HuH-7.5 (cell line): ENCODE measurements around the gene MAOA.
A peak's percentile ranks its signal among the peaks of the same experiment; 100 is the strongest.
"Not testable (repeated sequence)": the region's sequence is repeated elsewhere in the genome, so short reads cannot be mapped to it uniquely, and the experiment has no call there.

Source experiments
- DNase-seq: peaks from one replicate; pipeline ENCODE4 v3.0.0; 2011; ENCODE audit warnings: low spot score

MAOA gene

DNA sequence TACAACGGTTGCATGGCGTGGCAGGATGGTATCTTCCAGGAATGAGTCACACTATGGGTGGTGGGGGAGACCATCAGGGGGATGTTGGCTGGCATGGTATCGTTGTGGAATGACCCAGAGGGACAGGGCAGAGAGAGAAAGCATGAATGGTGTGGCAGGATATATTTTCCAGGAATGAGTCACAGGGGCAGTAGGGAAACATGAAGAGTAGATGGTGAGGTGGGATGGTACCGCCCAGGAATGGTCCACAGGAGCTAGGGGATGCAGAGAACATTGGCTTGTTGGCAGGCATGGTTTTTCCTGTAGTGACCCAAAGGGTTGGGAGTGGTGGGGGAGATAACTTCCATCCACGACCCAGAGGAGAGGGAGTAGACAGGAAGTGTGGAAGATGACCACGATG lies 62.4 kb downstream of the MAOA start:
- DNase-seq = peak; percentile 2

GRCh38 chrX:43718956-43719355 lies 62.9 kb downstream of the MAOA start:
- DNase-seq = no peak

- no peak for DNase-seq
Measured at GRCh38 chrX:43720082-43720481, 64.0 kb downstream of the MAOA start.

GRCh38 chrX:43720961-43721360 lies 64.9 kb downstream of the MAOA start:
- DNase-seq = no peak

- DNase-seq = not testable (repeated sequence)
Measured at GRCh38 chrX:43725227-43725626, 69.1 kb downstream of the MAOA start.

GRCh38 chrX:43727254-43727653 lies 71.2 kb downstream of the MAOA start:
- DNase-seq = not testable (repeated sequence)

DNA sequence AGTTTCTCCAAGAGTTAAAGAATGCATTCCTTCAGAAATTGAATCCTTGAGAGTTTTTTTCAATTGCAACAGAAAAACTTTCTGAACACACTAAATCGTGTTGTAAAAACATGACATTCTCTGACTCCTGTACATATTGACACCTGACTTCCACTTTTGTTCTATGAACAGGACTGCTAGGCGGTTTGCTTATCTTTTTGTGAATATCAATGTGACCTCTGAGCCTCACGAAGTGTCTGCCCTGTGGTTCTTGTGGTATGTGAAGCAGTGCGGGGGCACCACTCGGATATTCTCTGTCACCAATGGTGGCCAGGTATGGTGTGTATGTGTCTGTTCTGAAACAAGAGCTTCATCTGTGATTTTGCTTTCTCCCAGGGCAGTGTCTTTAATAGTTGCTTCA lies 71.9 kb downstream of the MAOA start:
- no peak for DNase-seq

GRCh38 chrX:43728966-43729365 lies 72.9 kb downstream of the MAOA start:
- DNase-seq = no peak

DNA sequence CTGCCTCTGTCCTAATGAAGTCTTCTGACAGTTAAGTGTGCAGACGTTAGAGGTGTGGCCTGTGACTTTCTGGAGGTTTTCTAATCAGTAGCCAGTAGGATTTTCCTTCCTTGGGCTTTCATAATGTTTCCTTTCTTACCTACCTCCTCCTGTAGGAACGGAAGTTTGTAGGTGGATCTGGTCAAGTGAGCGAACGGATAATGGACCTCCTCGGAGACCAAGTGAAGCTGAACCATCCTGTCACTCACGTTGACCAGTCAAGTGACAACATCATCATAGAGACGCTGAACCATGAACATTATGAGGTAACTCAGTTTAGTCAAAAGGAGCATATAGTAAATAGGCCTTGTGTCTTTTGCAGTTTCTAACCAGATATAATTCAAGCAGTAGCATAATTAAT lies 75.0 kb downstream of the MAOA start:
- DNase-seq = no peak

DNA sequence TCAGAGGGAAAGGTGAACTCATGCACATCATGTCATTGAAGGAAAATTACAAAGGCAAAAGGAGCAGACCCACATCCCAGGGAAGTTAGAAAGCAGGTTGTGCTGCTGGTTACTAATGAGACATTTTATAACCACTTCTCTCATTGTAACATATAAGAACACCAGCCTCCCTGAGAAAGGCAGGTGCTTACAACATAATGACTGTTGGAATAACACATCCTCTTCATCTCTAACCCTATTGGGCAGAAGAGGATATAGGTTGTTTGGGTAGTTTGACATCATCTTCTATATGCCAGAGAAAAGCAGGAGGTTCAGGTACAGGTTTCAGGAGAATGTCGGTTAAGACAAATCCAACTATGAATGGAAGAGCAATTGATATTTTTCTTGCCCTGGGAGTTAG lies 77.6 kb downstream of the MAOA start:
- no peak for DNase-seq

GRCh38 chrX:43734444-43734843 lies 78.3 kb downstream of the MAOA start:
- DNase-seq = no peak

DNA sequence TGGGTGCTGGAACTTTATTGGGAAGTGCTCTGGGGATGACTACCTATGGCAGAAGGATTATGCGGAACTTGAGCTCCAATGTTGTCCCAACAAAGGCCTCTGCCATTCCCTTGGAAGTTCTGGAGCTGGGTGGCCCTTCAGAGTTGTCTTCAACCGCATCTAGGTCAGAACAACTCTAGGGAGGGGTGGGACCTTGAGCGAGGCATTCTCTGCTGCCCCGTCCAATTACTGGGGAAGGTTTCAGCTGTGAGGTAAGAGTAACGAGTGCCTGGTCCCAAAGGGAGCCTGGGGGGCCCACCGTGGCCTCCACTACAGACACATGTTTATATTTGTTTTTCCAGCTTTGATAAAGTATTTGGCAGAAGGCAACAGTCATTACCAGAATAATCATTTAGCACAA lies 79.4 kb downstream of the MAOA start:
- DNase-seq = no peak

DNA sequence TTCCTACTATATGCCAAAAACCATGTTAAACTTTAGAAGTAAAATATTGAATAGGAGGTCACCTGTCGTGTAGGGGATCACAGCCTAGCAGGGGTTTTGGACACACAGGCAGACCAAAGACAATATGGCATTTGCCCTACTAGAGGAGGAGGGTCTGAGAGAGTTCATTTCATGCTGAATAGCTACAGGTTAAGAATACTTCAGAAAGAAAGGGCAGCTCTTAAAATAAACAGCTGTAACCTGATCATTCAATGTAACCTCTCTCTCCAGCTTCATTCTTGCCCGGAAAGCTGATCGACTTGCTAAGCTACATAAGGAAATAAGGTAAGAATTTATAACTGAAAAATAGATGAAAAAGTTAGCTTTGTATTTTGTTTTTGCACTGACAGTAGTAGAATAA lies 79.9 kb downstream of the MAOA start:
- no peak for DNase-seq

- no peak for DNase-seq
Measured at GRCh38 chrX:43741843-43742573, 85.9 kb downstream of the MAOA start.

DNA sequence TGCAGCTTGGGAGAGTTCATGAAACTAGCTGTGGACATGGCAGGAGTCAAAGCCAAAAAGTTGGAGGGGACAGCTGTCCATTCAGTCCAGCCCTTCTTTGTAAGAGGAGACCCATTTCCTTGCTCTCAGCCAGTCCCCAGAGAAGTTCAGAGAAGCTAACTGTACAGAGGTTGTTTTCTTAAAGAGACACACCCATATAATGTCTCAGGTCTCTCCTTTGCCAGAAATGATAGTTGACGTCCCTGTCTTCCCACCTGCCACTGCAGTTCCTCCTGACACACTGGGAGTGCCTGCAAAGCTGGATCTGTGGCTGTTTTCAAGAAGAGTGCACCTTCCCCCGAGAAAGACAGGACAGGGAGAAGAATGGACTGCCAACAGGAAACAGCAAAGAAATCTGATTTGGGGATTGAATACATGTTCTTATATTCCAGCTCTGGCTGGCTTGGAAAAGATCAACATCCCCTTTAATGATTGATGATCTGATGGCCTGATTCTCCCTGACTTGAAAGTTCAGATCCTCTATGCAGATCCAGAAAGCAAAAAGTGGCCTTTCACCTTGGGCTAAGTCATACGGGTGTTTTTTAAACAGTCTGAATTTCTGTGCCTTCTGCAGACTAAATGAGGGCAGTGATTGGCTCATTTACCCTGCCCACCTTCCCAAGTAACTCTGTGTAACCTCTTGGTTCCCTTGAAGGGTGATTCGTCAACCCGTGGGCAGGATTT lies 87.2 kb downstream of the MAOA start:
- DNase-seq = no peak

- DNase-seq = no peak
Measured at GRCh38 chrX:43744284-43744683, 88.2 kb downstream of the MAOA start.

DNA sequence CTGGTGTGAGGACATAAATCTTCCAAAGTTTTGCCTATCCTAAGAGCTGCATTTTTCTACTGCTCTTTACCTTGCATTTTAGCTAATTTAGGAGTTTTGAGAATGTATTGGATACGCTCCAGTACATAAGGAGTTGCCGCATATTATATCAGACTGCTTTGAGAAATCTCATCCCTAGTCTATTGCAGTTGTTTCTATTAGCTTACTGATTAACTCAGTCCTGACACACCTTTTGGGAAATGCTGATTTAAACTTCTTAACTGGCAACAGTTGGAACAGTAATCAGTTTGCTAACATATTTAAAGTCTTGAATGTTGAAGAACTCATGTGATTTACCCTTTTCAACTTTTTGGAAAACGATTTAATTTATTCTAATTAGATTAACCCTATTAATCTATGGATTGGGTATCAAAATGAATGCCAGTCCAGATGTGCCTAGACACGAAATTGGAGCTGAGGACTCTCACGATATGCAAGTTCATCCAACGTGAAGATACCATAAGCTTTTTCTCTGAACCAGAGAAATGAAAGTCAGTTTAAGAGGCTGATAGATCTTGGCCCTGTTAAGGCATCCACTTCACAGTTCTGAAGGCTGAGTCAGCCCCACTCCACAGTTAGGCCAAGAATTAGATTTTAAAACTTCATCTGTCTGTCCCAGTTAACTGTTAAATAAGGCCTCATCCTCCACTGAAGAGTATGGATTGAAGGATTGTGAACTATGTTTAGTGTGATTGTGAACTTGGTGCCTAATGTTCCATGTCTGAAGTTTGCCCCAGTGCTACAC lies 90.0 kb downstream of the MAOA start:
- no peak for DNase-seq

- no peak for DNase-seq
Measured at GRCh38 chrX:43747476-43747875, 91.4 kb downstream of the MAOA start.

- peak; percentile 8 for DNase-seq
Measured at GRCh38 chrX:43750248-43750676, 94.2 kb downstream of the MAOA start.

DNA sequence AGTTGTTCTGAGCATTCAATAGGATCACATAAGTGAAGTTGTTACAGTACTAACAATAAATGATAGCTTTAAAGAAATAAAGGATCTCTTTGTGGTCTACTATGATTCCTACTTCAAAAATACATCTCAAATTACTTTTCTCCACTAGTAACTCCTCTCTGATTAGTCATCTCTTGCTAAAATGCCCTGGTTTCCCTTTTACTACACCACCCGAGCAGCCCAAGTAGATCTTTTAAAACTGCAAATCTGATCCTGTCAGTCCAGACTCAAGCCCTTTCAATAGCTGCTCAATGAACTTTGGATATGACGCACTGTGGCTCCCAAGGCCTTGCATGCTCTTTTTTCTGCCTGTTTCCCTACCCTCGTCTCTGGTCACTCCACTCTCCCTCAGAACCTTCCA lies 97.5 kb downstream of the MAOA start:
- DNase-seq = no peak

DNA sequence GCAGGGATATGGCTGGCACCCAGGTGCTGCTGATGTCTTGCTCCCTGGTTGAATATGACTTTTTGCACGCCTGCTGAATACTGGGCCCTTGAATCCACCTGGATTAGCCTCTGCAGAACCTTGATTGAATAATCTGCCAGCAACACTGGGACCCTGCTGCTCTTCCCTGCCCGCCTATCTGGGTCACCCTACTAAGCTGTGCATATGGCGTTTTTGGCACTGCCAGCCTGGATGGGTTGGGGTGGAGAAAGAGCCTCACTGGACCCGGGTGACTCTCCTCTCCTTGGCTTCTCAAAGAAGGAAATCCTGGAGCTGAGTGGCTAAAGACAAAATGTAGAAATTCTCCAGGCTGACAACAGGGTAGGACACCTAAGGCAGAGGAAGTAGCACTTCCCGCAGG lies 100.0 kb downstream of the MAOA start:
- no peak for DNase-seq

DNA sequence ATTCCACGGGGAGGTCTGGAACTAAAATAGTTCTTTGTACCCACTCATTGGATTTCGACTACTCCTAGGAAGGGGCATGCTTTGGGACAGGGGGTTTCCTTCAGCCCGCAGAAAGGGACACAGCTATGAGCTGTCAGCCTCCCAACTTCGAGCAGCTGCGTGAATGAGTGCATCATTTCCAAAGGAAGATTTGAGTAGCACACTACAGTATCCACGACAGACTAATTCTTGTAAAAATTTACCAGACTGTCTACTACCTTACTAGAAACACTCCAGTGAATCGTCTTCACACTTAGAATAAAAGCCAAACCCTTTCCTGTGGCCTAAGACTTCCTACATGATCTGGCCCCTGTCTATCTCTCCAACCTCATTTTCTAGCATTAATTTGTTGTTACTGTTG lies 101.9 kb downstream of the MAOA start:
- no peak for DNase-seq
